Keratinocyte (primary cell): ENCODE results near the gene PFKFB4. TPM values are rescaled to one million over a fixed set of nuclear protein-coding genes. Genes with fewer than 3 reads are reported as not detected.

Experiments
- DNase-seq: peaks from one replicate; pipeline ENCODE4 v3.0.0-alpha.2; 2011; ENCODE audit warnings: low read depth, missing footprints, low spot score
- FAIRE-seq: peaks from 2 replicates; lab custom pipeline; 2011; peaks lifted over from hg19 to GRCh38; lab: Jason Lieb, UNC
- H2AFZ ChIP-seq: 2 replicates; pipeline ENCODE4 v1.6.0; 2012; ENCODE audit warnings: low read length, control low read depth, inconsistent platforms; ENCODE audit not compliant: control insufficient read depth
- H3K27ac ChIP-seq: 2 replicates; pipeline ENCODE4 v1.5.1; 2011; ENCODE audit warnings: low read length; ENCODE audit not compliant: control insufficient read depth, insufficient read depth
- H3K27me3 ChIP-seq: 3 replicates; pipeline ENCODE4 v1.6.0; 2011; ENCODE audit warnings: low read length; ENCODE audit not compliant: control insufficient read depth, insufficient read depth; ENCODE audit errors: extremely low read depth
- H3K36me3 ChIP-seq, 2 experiments: 2 replicates in 1 of 2; 3 replicates in 1 of 2; pipeline ENCODE4 v1.5.1; 2011; ENCODE audit warnings: low read length in 2 of 2, mild to moderate bottlenecking in 1 of 2; ENCODE audit not compliant: control insufficient read depth in 2 of 2, insufficient read depth in 2 of 2; ENCODE audit errors: extremely low read depth in 1 of 2
- H3K4me1 ChIP-seq: 3 replicates; pipeline ENCODE4 v1.5.1; 2011; ENCODE audit warnings: low read length; ENCODE audit not compliant: control insufficient read depth, insufficient read depth; ENCODE audit errors: extremely low read depth
- H3K4me2 ChIP-seq: 3 replicates; pipeline ENCODE4 v1.6.0; 2011; ENCODE audit warnings: low read depth, low read length; ENCODE audit not compliant: control insufficient read depth, insufficient read depth; ENCODE audit errors: extremely low read depth
- H3K4me3 ChIP-seq, 3 experiments: fragments of 200-600 bp in 1 of 3; sonication (generic) in 1 of 3; 2 replicates in 2 of 3; 3 replicates in 1 of 3; pipeline ENCODE4 v1.5.1; 2011 to 2016; ENCODE audit warnings: low read length in 3 of 3, mild to moderate bottlenecking in 3 of 3, control low read depth in 2 of 3, inconsistent platforms in 1 of 3, low read depth in 1 of 3, mixed read lengths in 1 of 3, mixed run types in 1 of 3, moderate library complexity in 1 of 3; ENCODE audit not compliant: control insufficient read depth in 2 of 3, insufficient read depth in 2 of 3; ENCODE audit errors: extremely low read depth in 1 of 3
- H3K79me2 ChIP-seq: 2 replicates; pipeline ENCODE4 v1.6.0; 2012; ENCODE audit warnings: low read length; ENCODE audit not compliant: control insufficient read depth, insufficient read depth
- H3K9ac ChIP-seq: 3 replicates; pipeline ENCODE4 v1.6.0; 2011; ENCODE audit warnings: low read length; ENCODE audit not compliant: control insufficient read depth, insufficient read depth; ENCODE audit errors: extremely low read depth
- H3K9me1 ChIP-seq: 3 replicates; pipeline ENCODE4 v1.6.0; 2011; ENCODE audit warnings: low read length; ENCODE audit not compliant: control insufficient read depth, insufficient read depth; ENCODE audit errors: extremely low read depth
- H3K9me3 ChIP-seq: 2 replicates; pipeline ENCODE4 v1.5.1; 2012; ENCODE audit warnings: low read depth, low read length; ENCODE audit not compliant: control insufficient read depth
- H4K20me1 ChIP-seq: 3 replicates; pipeline ENCODE4 v1.6.0; 2011; ENCODE audit warnings: low read length; ENCODE audit not compliant: control insufficient read depth, insufficient read depth; ENCODE audit errors: extremely low read depth
- EZH2 ChIP-seq: IDR thresholded peaks from one replicate; pipeline ENCODE4 v1.6.1; 2012; ENCODE audit warnings: inconsistent platforms, mild to moderate bottlenecking, low read length, moderate library complexity
- dilution Hi-C: fragments of 300-500 bp; cut with MboI; formaldehyde crosslinking; loops from one replicate; pipeline ENCODE4 v1.7.0; 2020; ENCODE audit warnings: low sequenced_read_pairs; ENCODE audit not compliant: extremely low pct_ligation_motif_present
- polyA plus RNA-seq, 5 experiments: library from polyadenylated mRNA; depleted of rRNA in 3 of 5; stranded (reverse) in 3 of 5; stranded (forward) in 1 of 5; unstranded in 1 of 5; fragments of >200 nt; gene quantifications; 1 replicate in 1 of 5; 2 replicates in 3 of 5; 3 replicates in 1 of 5; pipeline versions ENCODE4 v1.2.1 to v1.2.3, GENCODE V29; 2011 to 2012; ENCODE audit warnings: missing spikeins in 2 of 5, low read depth in 1 of 5, low replicate concordance in 1 of 5
- TF ChIP-seq, protein P1 (sequence below), 3 experiments: IDR thresholded peaks in 1 of 3; conservative IDR thresholded peaks in 1 of 3; optimal IDR thresholded peaks in 1 of 3; 2 replicates in 2 of 3; 3 replicates in 1 of 3; pipeline versions ENCODE3 to v1.5.1; 2011; ENCODE audit warnings: low read length in 3 of 3, mild to moderate bottlenecking in 3 of 3, moderate library complexity in 2 of 3, control low read depth in 1 of 3, inconsistent platforms in 1 of 3; ENCODE audit not compliant: insufficient read depth in 2 of 3; ENCODE audit errors: extremely low read depth in 1 of 3

Gene PFKFB4
- polyA plus RNA-seq, 1 donor (not counting 4 experiments of a cell fraction or from before 2014, with no cell fraction given) = 15.1 TPM

DNA sequence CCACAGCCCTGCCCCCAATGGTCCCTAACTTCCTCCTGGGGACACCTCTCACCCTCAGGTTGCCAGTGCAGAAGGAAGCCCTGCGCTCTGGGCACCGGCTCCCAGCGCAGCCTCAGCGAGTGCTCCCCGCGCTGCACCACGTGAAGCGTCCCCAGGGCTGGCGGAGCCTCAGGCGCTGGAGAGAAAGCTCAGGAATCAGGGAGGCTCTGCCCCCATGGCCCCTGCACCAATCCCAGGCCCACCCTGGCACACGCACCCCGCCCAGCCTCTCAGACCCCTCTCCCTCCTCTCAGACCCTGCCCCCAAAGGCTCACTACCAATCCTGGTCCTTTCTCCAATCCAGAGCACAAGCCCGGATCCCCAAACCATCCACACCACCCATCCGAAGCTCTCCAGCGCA, 31.6 kb upstream of the PFKFB4 start:
- peaks cover 20% of the 10 kb centered on the region for H3K4me1 ChIP-seq
- H3K27me3 ChIP-seq = no peaks in the 10 kb centered on the region
- H3K36me3 ChIP-seq = peaks cover 78 to 92% of the 10 kb centered on the region in 2 experiments
- dilution Hi-C loops = no loop called here
- TF ChIP-seq, protein P1, sequence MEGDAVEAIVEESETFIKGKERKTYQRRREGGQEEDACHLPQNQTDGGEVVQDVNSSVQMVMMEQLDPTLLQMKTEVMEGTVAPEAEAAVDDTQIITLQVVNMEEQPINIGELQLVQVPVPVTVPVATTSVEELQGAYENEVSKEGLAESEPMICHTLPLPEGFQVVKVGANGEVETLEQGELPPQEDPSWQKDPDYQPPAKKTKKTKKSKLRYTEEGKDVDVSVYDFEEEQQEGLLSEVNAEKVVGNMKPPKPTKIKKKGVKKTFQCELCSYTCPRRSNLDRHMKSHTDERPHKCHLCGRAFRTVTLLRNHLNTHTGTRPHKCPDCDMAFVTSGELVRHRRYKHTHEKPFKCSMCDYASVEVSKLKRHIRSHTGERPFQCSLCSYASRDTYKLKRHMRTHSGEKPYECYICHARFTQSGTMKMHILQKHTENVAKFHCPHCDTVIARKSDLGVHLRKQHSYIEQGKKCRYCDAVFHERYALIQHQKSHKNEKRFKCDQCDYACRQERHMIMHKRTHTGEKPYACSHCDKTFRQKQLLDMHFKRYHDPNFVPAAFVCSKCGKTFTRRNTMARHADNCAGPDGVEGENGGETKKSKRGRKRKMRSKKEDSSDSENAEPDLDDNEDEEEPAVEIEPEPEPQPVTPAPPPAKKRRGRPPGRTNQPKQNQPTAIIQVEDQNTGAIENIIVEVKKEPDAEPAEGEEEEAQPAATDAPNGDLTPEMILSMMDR (optimal IDR thresholded peaks at IDR 0.05 in 1 of 3, IDR thresholded peaks at IDR 0.05 in 1 of 3, conservative IDR thresholded peaks at IDR 0.05 in 1 of 3; ENCODE audit: extremely low read depth in 1 of 3, insufficient read depth in 2 of 3, low read length in 3 of 3) = no peak
- no peak for TF ChIP-seq EZH2
- DNase-seq = no peak
- FAIRE-seq = no peak
- no peak overlapping the region for H3K4me3 ChIP-seq
- peaks cover 2% of the 10 kb centered on the region for H3K9me1 ChIP-seq
- H4K20me1 ChIP-seq = peaks cover 37% of the 10 kb centered on the region
- no peak overlapping the region for H3K27ac ChIP-seq
- H2AFZ ChIP-seq = no peak overlapping the region
- no peaks in the 10 kb centered on the region for H3K9me3 ChIP-seq
- H3K9ac ChIP-seq = no peak overlapping the region
- peaks cover 87% of the 10 kb centered on the region for H3K79me2 ChIP-seq
- H3K4me2 ChIP-seq = no peak overlapping the region

DNA sequence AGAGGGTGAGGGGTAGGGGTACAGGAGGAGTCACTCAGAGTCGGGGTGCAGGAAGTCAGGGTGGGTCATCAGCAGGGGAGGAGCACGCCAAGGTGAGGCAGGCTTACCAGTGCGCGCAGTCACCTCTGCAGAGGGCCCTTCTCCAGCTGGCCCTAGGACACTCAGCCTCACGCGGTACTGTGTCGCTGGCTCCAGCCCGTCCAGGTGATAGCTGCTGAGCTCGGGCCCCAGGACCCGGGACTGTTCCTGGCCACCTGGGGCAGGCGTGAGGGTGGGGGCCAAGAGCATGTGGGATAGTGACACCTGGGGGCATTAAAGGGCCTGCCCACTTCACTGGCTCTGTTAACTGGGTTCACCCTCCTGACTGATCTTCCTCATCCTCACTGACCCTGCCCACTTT, 31.1 kb upstream of the PFKFB4 start:
- no peak overlapping the region for H3K27ac ChIP-seq
- no peak overlapping the region for H3K4me3 ChIP-seq
- no peak overlapping the region for H3K9ac ChIP-seq
- peaks cover 14% of the 10 kb centered on the region for H3K4me1 ChIP-seq
- DNase-seq = no peak
- no peak for FAIRE-seq
- dilution Hi-C loops = no loop called here
- peaks cover 80 to 93% of the 10 kb centered on the region in 2 experiments for H3K36me3 ChIP-seq
- no peak overlapping the region for H2AFZ ChIP-seq
- TF ChIP-seq, protein P1 (optimal IDR thresholded peaks at IDR 0.05 in 1 of 3, IDR thresholded peaks at IDR 0.05 in 1 of 3, conservative IDR thresholded peaks at IDR 0.05 in 1 of 3; ENCODE audit: extremely low read depth in 1 of 3, insufficient read depth in 2 of 3, low read length in 3 of 3) = no peak
- no peak for TF ChIP-seq EZH2
- H3K9me3 ChIP-seq = no peaks in the 10 kb centered on the region
- peaks cover 2% of the 10 kb centered on the region for H3K9me1 ChIP-seq
- H3K79me2 ChIP-seq = peaks cover 85% of the 10 kb centered on the region
- no peaks in the 10 kb centered on the region for H3K27me3 ChIP-seq
- H4K20me1 ChIP-seq = peaks cover 34% of the 10 kb centered on the region
- no peak overlapping the region for H3K4me2 ChIP-seq
